CD1c-positive myeloid dendritic cell (primary cell): Measurements from ENCODE around the gene SYS1.

ENCODE experiments used
- DNase-seq: peaks from one replicate; pipeline ENCODE4 v3.0.0-alpha.2; 2016; ENCODE audit errors: extremely low spot score

SYS1 gene

GRCh38 chr20:45415822-45416637 lies 53.1 kb downstream of the SYS1 start, which contains the start of gene PIGT:
PIGT (plus strand) TSS chr20:45416141; CDS start chr20:45416157, 16 bp downstream.
- DNase-seq, result peak; percentile 94

- no peak for DNase-seq
Measured at GRCh38 chr20:45416917-45417316, 54.0 kb downstream of the SYS1 start.
